GM06990 (cell line): ENCODE results near the gene ADAP1.

Experiments
- DNase-seq: peaks from one replicate; pipeline ENCODE4 v3.0.0-alpha.2; 2011; ENCODE audit not compliant: insufficient read length; ENCODE audit errors: extremely low read depth
- H3K27me3 ChIP-seq: replicated peaks from 2 replicates; pipeline ENCODE4 v1.6.0; 2011; ENCODE audit warnings: low read length; ENCODE audit not compliant: control insufficient read depth, insufficient read depth
- H3K36me3 ChIP-seq: 2 replicates; pipeline ENCODE4 v1.5.1; 2011; ENCODE audit warnings: low read length; ENCODE audit not compliant: control insufficient read depth, insufficient read depth
- H3K4me3 ChIP-seq: replicated peaks from 2 replicates; pipeline ENCODE4 v1.5.1; 2011; ENCODE audit warnings: low read depth, mild to moderate bottlenecking, control low read depth, low read length
- CTCF ChIP-seq: IDR thresholded peaks from 2 replicates; pipeline ENCODE4 v1.5.1; 2011; ENCODE audit warnings: low read length, control low read depth, mild to moderate bottlenecking, inconsistent platforms; ENCODE audit not compliant: insufficient read depth, poor library complexity, severe bottlenecking

Gene ADAP1

GRCh38 chr7:893686-894085, 60.8 kb downstream of the ADAP1 start:
- no peak overlapping the region for H3K4me3 ChIP-seq

GRCh38 chr7:892648-893593, 61.6 kb downstream of the ADAP1 start:
- H3K27me3 ChIP-seq = no peaks in the 10 kb centered on the region
- peaks cover 50% of the 10 kb centered on the region for H3K36me3 ChIP-seq
- DNase-seq = no peak
- H3K4me3 ChIP-seq = no peak overlapping the region
- TF ChIP-seq CTCF = no peak

More at GRCh38 chr7:893686-894085, 60.8 kb downstream of the ADAP1 start:
- H3K36me3 ChIP-seq = peaks cover 47% of the 10 kb centered on the region
- no peaks in the 10 kb centered on the region for H3K27me3 ChIP-seq
- TF ChIP-seq CTCF = no peak
- no peak for DNase-seq

GRCh38 chr7:891805-892204, 62.7 kb downstream of the ADAP1 start:
- no peak overlapping the region for H3K4me3 ChIP-seq
- H3K27me3 ChIP-seq = no peaks in the 10 kb centered on the region
- DNase-seq = no peak
- no peak for TF ChIP-seq CTCF
- peaks cover 56% of the 10 kb centered on the region for H3K36me3 ChIP-seq

- Histone ChIP-seq H3K36me3 (peaks cover 56% of the 10 kb centered on the region), H3K27me3 (no peaks in the 10 kb centered on the region), H3K4me3 (no peak overlapping the region)
- no peak for DNase-seq
- TF ChIP-seq CTCF = no peak
Observed at GRCh38 chr7:891291-891690, 63.2 kb downstream of the ADAP1 start.

- no peak for TF ChIP-seq CTCF
- Histone ChIP-seq H3K36me3 (peaks cover 58% of the 10 kb centered on the region), H3K4me3 (no peak overlapping the region), H3K27me3 (no peaks in the 10 kb centered on the region)
- no peak for DNase-seq
Observed at GRCh38 chr7:890868-891267, 63.6 kb downstream of the ADAP1 start.

GRCh38 chr7:889391-889790, 65.1 kb downstream of the ADAP1 start:
- H3K36me3 ChIP-seq = peaks cover 49% of the 10 kb centered on the region
- no peaks in the 10 kb centered on the region for H3K27me3 ChIP-seq
- H3K4me3 ChIP-seq = no peak overlapping the region
- no peak for DNase-seq
- TF ChIP-seq CTCF = no peak
